HEK293 (cell line): ENCODE data around the gene TXLNA.

Experiments
- CTCF ChIP-seq: fragments of 450-650 bp; formaldehyde crosslinking; IDR thresholded peaks from 2 replicates; pipeline ENCODE4 v1.5.1; 2016; ENCODE audit warnings: missing biosample characterization, missing genetic modification characterization
- EGR2 ChIP-seq: fragments of 450-650 bp; formaldehyde crosslinking; IDR thresholded peaks from 2 replicates; pipeline ENCODE4 v1.5.1; 2016; ENCODE audit warnings: low read depth, missing biosample characterization, missing genetic modification characterization
- MEIS1 ChIP-seq: sonication (generic); formaldehyde crosslinking; IDR thresholded peaks from 2 replicates; pipeline ENCODE4 v1.8.1; 2022; ENCODE audit warnings: missing genetic modification reagents, mild to moderate bottlenecking, borderline replicate concordance
- MYNN ChIP-seq: fragments of 450-650 bp; formaldehyde crosslinking; IDR thresholded peaks from 2 replicates; pipeline ENCODE4 v1.5.1; 2016; ENCODE audit warnings: missing biosample characterization, missing genetic modification characterization, borderline replicate concordance
- PRDM1 ChIP-seq: fragments of 450-650 bp; formaldehyde crosslinking; IDR thresholded peaks from 2 replicates; pipeline ENCODE4; 2016; ENCODE audit warnings: missing biosample characterization, missing genetic modification characterization
- ZBTB6 ChIP-seq: fragments of 450-650 bp; formaldehyde crosslinking; IDR thresholded peaks from 2 replicates; pipeline ENCODE4 v1.5.1; 2017; ENCODE audit warnings: missing biosample characterization, missing genetic modification characterization
- ZNF10 ChIP-seq: fragments of 450-650 bp; formaldehyde crosslinking; IDR thresholded peaks from 2 replicates; pipeline ENCODE4 v1.5.1; 2017; ENCODE audit warnings: missing biosample characterization, missing genetic modification characterization
- ZNF488 ChIP-seq: fragments of 450-650 bp; formaldehyde crosslinking; IDR thresholded peaks from 2 replicates; pipeline ENCODE4 v1.5.1; 2016; ENCODE audit warnings: missing biosample characterization, missing genetic modification characterization
- ZNF837 ChIP-seq: fragments of 450-650 bp; formaldehyde crosslinking; IDR thresholded peaks from 2 replicates; pipeline ENCODE4 v1.5.1; 2016; ENCODE audit warnings: missing biosample characterization, missing genetic modification characterization

GRCh38 chr1:32163405-32163804 is 16.1 kb upstream of the TXLNA start:
- TF ChIP-seq CTCF (tag by site-specific recombination) (no peak), EGR2 (tag by site-specific recombination) (no peak), MYNN (tag by site-specific recombination) (no peak), ZNF10 (tag by site-specific recombination) (no peak), ZNF488 (no peak), ZNF837 (tag by site-specific recombination) (no peak), PRDM1 (tag by site-specific recombination) (no peak), ZBTB6 (tag by site-specific recombination) (no peak), MEIS1 (CRISPR knock-in tag) (no peak)
